K562 treated with DMSO at 1 percent for 4 hours (cell line): ENCODE results near the gene CCR5. TPM values are rescaled to one million over a fixed set of nuclear protein-coding genes. Genes with fewer than 3 reads are reported as not detected.

ENCODE experiments used
- total RNA-seq: library from RNA; unstranded; fragments of 300-600 nt; gene quantifications from 2 replicates; pipeline ENCODE4 v1.2.3, GENCODE V29; 2022; ENCODE audit not compliant: insufficient read depth

The CCR5 gene
- not detected in 2 replicates for total RNA-seq

DNA sequence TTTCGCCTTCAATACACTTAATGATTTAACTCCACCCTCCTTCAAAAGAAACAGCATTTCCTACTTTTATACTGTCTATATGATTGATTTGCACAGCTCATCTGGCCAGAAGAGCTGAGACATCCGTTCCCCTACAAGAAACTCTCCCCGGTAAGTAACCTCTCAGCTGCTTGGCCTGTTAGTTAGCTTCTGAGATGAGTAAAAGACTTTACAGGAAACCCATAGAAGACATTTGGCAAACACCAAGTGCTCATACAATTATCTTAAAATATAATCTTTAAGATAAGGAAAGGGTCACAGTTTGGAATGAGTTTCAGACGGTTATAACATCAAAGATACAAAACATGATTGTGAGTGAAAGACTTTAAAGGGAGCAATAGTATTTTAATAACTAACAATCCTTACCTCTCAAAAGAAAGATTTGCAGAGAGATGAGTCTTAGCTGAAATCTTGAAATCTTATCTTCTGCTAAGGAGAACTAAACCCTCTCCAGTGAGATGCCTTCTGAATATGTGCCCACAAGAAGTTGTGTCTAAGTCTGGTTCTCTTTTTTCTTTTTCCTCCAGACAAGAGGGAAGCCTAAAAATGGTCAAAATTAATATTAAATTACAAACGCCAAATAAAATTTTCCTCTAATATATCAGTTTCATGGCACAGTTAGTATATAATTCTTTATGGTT is at the start of gene CCR5:
Gene CCR5, plus strand, starts transcription at position 108 of the 680 bp plus-strand sequence. CDS start 1,957 bp downstream, outside the sequence.

DNA sequence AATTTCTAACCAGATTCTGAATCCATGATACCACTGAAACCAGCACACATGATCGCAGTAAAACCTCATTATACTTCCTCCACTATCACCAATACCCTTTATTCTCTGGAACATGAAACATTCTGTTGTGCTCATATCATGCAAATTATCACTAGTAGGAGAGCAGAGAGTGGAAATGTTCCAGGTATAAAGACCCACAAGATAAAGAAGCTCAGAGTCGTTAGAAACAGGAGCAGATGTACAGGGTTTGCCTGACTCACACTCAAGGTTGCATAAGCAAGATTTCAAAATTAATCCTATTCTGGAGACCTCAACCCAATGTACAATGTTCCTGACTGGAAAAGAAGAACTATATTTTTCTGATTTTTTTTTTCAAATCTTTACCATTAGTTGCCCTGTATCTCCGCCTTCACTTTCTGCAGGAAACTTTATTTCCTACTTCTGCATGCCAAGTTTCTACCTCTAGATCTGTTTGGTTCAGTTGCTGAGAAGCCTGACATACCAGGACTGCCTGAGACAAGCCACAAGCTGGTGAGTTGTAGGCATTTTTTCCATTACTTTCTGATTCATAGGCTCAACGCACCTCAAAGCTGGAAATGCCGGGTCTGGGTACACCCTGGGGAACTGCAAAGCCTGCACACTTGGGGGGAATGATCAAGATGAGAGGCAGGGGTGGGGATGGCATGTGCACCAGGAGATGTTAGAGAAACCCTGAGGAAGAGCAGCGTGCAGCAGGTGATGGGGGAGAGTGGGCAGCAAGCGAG is 16.9 kb upstream of the CCR5 start, which contains the start of gene CCR2:
Gene CCR2, plus strand, starts transcription at position 465 of the 764 bp plus-strand sequence. CDS start 3,417 bp downstream, outside the sequence.

DNA sequence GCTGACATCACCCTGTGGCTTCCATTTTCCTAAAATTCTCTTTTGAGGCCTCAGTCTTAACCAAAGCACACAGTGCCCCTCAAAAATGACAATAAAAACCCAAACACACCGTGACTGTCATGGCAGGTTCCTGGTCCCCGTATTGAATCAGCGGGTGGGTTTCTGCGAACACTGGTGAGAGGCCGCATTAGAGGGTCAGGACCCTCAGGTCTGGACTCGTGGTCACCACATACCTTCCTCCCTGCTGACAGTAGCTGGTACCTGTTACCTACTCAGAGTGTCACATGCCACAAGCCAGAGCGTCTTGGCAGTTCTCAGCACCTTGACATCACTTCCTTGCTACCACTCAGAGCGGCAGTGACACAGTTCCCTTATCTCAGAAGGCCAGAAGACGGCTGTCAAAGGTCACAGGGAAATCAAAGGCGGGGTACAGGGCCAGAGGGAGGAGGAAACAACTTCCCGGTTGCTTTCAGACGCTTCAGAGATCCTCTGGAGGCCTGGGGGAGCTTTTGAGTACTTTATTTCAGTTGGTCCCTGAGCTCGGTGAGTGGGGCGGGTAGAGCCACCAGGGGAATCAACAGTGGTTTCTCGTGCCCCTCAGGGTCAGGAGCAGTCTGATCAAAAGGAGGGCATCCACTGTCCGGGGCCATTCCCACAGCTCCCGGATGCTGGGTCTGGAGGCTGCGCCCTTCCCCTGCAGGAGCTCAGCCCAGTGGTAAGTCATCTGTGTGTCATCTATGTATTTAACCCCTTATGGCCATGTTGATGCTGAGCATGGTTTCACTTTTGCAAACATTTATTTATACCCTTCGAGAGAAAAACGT is 36.3 kb downstream of the CCR5 start, which contains the start of the genes CCR5AS and CCRL2:
Gene CCR5AS, minus strand, starts transcription at position 279 of the 824 bp plus-strand sequence.
Gene CCRL2, plus strand, starts transcription at position 472 of the 824 bp plus-strand sequence. CDS start 821 bp downstream, outside the sequence.

Other genes starting within 250 kb of the CCR5 start
- gene CCR1, start 162.6 kb upstream of the CCR5 start, total RNA-seq, result not detected in 2 replicates
- not detected in 2 replicates for gene CCR3, start 128.5 kb upstream of the CCR5 start, total RNA-seq
- gene CCR2, start 16.8 kb upstream of the CCR5 start, total RNA-seq, result not detected in 2 replicates
- 3.8 and 4.8 TPM in 2 replicates for gene CCRL2, start 36.3 kb downstream of the CCR5 start, total RNA-seq
- 0.24 TPM in 1 of 2 replicates, not detected in the other for gene LTF, start 94.0 kb downstream of the CCR5 start, total RNA-seq
- not detected in 2 replicates for gene RTP3, start 127.0 kb downstream of the CCR5 start, total RNA-seq
- not detected in 2 replicates for gene LRRC2, start 195.4 kb downstream of the CCR5 start, total RNA-seq
- not detected in 2 replicates for gene FAM240A, start 241.6 kb downstream of the CCR5 start, total RNA-seq